Suprapubic skin (tissue), 4 donors: ENCODE results near the gene THRB. TPM values are rescaled to one million over a fixed set of nuclear protein-coding genes. Genes with fewer than 3 reads are reported as not detected.
"Not testable (repeated sequence)": the region's sequence is repeated elsewhere in the genome, so short reads cannot be mapped to it uniquely, and the experiment has no call there.

Source experiments
- DNase-seq, 2 donors: peaks; one replicate each; pipeline ENCODE4 v3.0.0-alpha.2; 2019; ENCODE audit warnings: low spot score in 2 of 2
- H3K27ac ChIP-seq: fragments of 200-600 bp; sonication (generic); one replicate; pipeline ENCODE4 v1.5.1; 2019
- H3K27me3 ChIP-seq: fragments of 200-600 bp; sonication (generic); one replicate; pipeline ENCODE4 v1.5.1; 2019
- H3K36me3 ChIP-seq: fragments of 200-600 bp; sonication (generic); one replicate; pipeline ENCODE4 v1.5.1; 2019
- H3K4me1 ChIP-seq: fragments of 200-600 bp; sonication (generic); one replicate; pipeline ENCODE4 v1.5.1; 2019
- H3K4me3 ChIP-seq: fragments of 200-600 bp; sonication (generic); one replicate; pipeline ENCODE4 v1.5.1; 2019; ENCODE audit warnings: mild to moderate bottlenecking
- H3K9me3 ChIP-seq: fragments of 200-600 bp; sonication (generic); one replicate; pipeline ENCODE4 v1.5.1; 2019
- CTCF ChIP-seq, 2 donors: fragments of 200-600 bp in 1 of 2; fragments of 450-650 bp in 1 of 2; sonication (generic) in 1 of 2; IDR thresholded peaks; one replicate each; pipeline ENCODE4 v1.5.1; 2016 to 2019; ENCODE audit warnings: antibody characterized with exemption in 2 of 2, mild to moderate bottlenecking in 1 of 2, moderate library complexity in 1 of 2
- EP300 ChIP-seq: sonication (generic); formaldehyde crosslinking; IDR thresholded peaks from one replicate; pipeline ENCODE4 v1.6.1; 2017; ENCODE audit warnings: antibody characterized with exemption
- POLR2A ChIP-seq, 2 donors: fragments of 450-650 bp; IDR thresholded peaks; one replicate each; pipeline ENCODE4 v1.6.1; 2017; ENCODE audit warnings: antibody characterized with exemption in 2 of 2, mild to moderate bottlenecking in 2 of 2, moderate library complexity in 2 of 2
- POLR2AphosphoS5 ChIP-seq, 3 donors: sonication (generic); formaldehyde crosslinking; IDR thresholded peaks; one replicate each; pipeline ENCODE4 v1.6.1; 2017; ENCODE audit warnings: antibody characterized with exemption in 3 of 3
- WGBS: methylation state at CpG from one replicate; pipeline ENCODE4 v1.1.5; 2018; 5-methylcytosine and 5-hydroxymethylcytosine counted together
- total RNA-seq, 4 donors: library from RNA; depleted of rRNA; stranded (reverse); fragments of >200 nt; gene quantifications; one replicate each; pipeline ENCODE4 v1.1.0, GENCODE V29; 2016

The THRB gene
- total RNA-seq, 4 donors from 2014 or later: 16.6 to 32.9 (median 24.4) TPM

- no peak for DNase-seq
- TF ChIP-seq EP300 (no peak), POLR2AphosphoS5 (IDR thresholded peaks at IDR 0.05) (no peak), CTCF (IDR thresholded peaks at IDR 0.05) (no peak), POLR2A (IDR thresholded peaks at IDR 0.05) (no peak)
- Histone ChIP-seq H3K27me3 (no peaks in the 10 kb centered on the region), H3K4me1 (peaks cover 15% of the 10 kb centered on the region), H3K36me3 (no peaks in the 10 kb centered on the region), H3K9me3 (no peaks in the 10 kb centered on the region), H3K27ac (no peak overlapping the region), H3K4me3 (no peak overlapping the region)
- WGBS: 43% methylated on average over 2 of the region's 2 CpGs
These were observed 92.9 kb downstream of the THRB start for GRCh38 chr3:24401811-24402185.

GRCh38 chr3:24401090-24401810 is 93.4 kb downstream of the THRB start:
- TF ChIP-seq POLR2AphosphoS5 (IDR thresholded peaks at IDR 0.05) (no peak), EP300 (no peak), POLR2A (IDR thresholded peaks at IDR 0.05) (no peak), CTCF (IDR thresholded peaks at IDR 0.05) (no peak)
- Histone ChIP-seq H3K36me3 (no peaks in the 10 kb centered on the region), H3K4me1 (peaks cover 15% of the 10 kb centered on the region), H3K4me3 (no peak overlapping the region), H3K27ac (no peak overlapping the region), H3K9me3 (no peaks in the 10 kb centered on the region), H3K27me3 (no peaks in the 10 kb centered on the region)
- 49% methylated on average over 5 of the region's 5 CpGs for WGBS
- DNase-seq: no peak

GRCh38 chr3:24400450-24400849 is 94.2 kb downstream of the THRB start:
- 87% methylated on average over 4 of the region's 4 CpGs for WGBS
- peaks cover 15% of the 10 kb centered on the region for H3K4me1 ChIP-seq
- no peak overlapping the region for H3K27ac ChIP-seq
- no peak overlapping the region for H3K4me3 ChIP-seq
- H3K9me3 ChIP-seq: no peaks in the 10 kb centered on the region
- no peak for DNase-seq
- no peaks in the 10 kb centered on the region for H3K27me3 ChIP-seq
- TF ChIP-seq POLR2AphosphoS5 (IDR thresholded peaks at IDR 0.05) (no peak), POLR2A (IDR thresholded peaks at IDR 0.05) (no peak), EP300 (no peak), CTCF (IDR thresholded peaks at IDR 0.05) (no peak)
- no peaks in the 10 kb centered on the region for H3K36me3 ChIP-seq

- no peaks in the 10 kb centered on the region for H3K36me3 ChIP-seq
- DNase-seq: no peak
- peaks cover 15% of the 10 kb centered on the region for H3K4me1 ChIP-seq
- H3K9me3 ChIP-seq: no peaks in the 10 kb centered on the region
- no peak overlapping the region for H3K27ac ChIP-seq
- H3K27me3 ChIP-seq: no peaks in the 10 kb centered on the region
- H3K4me3 ChIP-seq: no peak overlapping the region
- TF ChIP-seq EP300 (no peak), CTCF (IDR thresholded peaks at IDR 0.05) (no peak), POLR2AphosphoS5 (IDR thresholded peaks at IDR 0.05) (no peak), POLR2A (IDR thresholded peaks at IDR 0.05) (no peak)
- WGBS: 75% methylated on average over 2 of the region's 2 CpGs
These were observed 94.6 kb downstream of the THRB start for GRCh38 chr3:24400015-24400414.

GRCh38 chr3:24399614-24400013 is 95.0 kb downstream of the THRB start:
- no peak overlapping the region for H3K4me3 ChIP-seq
- no peaks in the 10 kb centered on the region for H3K36me3 ChIP-seq
- no peaks in the 10 kb centered on the region for H3K9me3 ChIP-seq
- TF ChIP-seq EP300 (no peak), POLR2AphosphoS5 (IDR thresholded peaks at IDR 0.05) (no peak), CTCF (IDR thresholded peaks at IDR 0.05) (no peak), POLR2A (IDR thresholded peaks at IDR 0.05) (no peak)
- H3K27me3 ChIP-seq: no peaks in the 10 kb centered on the region
- DNase-seq: no peak
- WGBS: 93% methylated on average over 3 of the region's 3 CpGs
- H3K27ac ChIP-seq: no peak overlapping the region
- peaks cover 15% of the 10 kb centered on the region for H3K4me1 ChIP-seq

GRCh38 chr3:24398712-24399111 is 95.9 kb downstream of the THRB start:
- H3K4me1 ChIP-seq: peaks cover 15% of the 10 kb centered on the region
- DNase-seq, H3K36me3 ChIP-seq, H3K27ac ChIP-seq, H3K9me3 ChIP-seq, H3K27me3 ChIP-seq, H3K4me3 ChIP-seq: not testable (repeated sequence)
- 93% methylated on average over 5 of the region's 5 CpGs for WGBS
